B cell (primary cell): Measurements from ENCODE around the gene PREX1. TPM values are rescaled to one million over a fixed set of nuclear protein-coding genes. Genes with fewer than 3 reads are reported as not detected.
A peak's percentile ranks its signal among the peaks of the same experiment; 100 is the strongest.

Experiments
- ATAC-seq: fragments of 200-7000 bp; cut with Tn5 transposase; one replicate; pipeline ENCODE4 v1.10.0; 2021; ENCODE audit warnings: low read depth, mild to moderate bottlenecking, moderate number of reproducible peaks, moderate library complexity
- CTCF ChIA-PET: fragments of 350-600 bp; sonication (Branson Sonifier 250); formaldehyde crosslinking; loops from one replicate; lab custom pipeline; 2021; ENCODE audit warnings: antibody characterized with exemption, inconsistent platforms; lab: Charles Lee
- POLR2A ChIA-PET: fragments of 350-600 bp; sonication (Branson Sonifier 250); formaldehyde crosslinking; loops from one replicate; lab custom pipeline; 2021; ENCODE audit warnings: antibody characterized with exemption; lab: Charles Lee
- DNase-seq: peaks from one replicate; pipeline ENCODE4 v3.0.0; 2013
- H2AFZ ChIP-seq: 2 replicates; pipeline ENCODE4 v1.6.1; 2012; ENCODE audit warnings: mild to moderate bottlenecking, low read depth, low read length; ENCODE audit not compliant: insufficient read depth, poor library complexity, severe bottlenecking
- H3K27ac ChIP-seq, 2 donors: 1 replicate in 1 of 2; 2 replicates in 1 of 2; pipeline ENCODE4 v1.5.1; 2012 to 2013; ENCODE audit warnings: low read length in 2 of 2, mild to moderate bottlenecking in 2 of 2, moderate library complexity in 1 of 2
- H3K27me3 ChIP-seq, 4 experiments: fragments of 200-600 bp in 1 of 4; sonication (generic) in 1 of 4; replicated peaks in 1 of 4; 1 replicate in 2 of 4; 2 replicates in 2 of 4; pipeline versions ENCODE4 v1.6.1 to v1.7.0; 2013 to 2016; ENCODE audit warnings: low read length in 3 of 4, mild to moderate bottlenecking in 2 of 4, mixed read lengths in 1 of 4, moderate library complexity in 1 of 4; ENCODE audit not compliant: insufficient read depth in 4 of 4, control insufficient read depth in 3 of 4; ENCODE audit errors: control extremely low read depth in 1 of 4
- H3K36me3 ChIP-seq, 2 experiments: replicated peaks in 1 of 2; 1 replicate in 1 of 2; 2 replicates in 1 of 2; pipeline versions ENCODE4 v1.6.1 to v1.7.1; 2013; ENCODE audit warnings: low read length in 1 of 2; ENCODE audit not compliant: insufficient read depth in 2 of 2, control insufficient read depth in 1 of 2; ENCODE audit errors: control extremely low read depth in 1 of 2, extremely low read depth in 1 of 2
- H3K4me1 ChIP-seq, 2 donors: fragments of 200-600 bp in 1 of 2; sonication (generic) in 1 of 2; 1 replicate in 1 of 2; 2 replicates in 1 of 2; pipeline versions ENCODE4 v1.5.1 to v1.6.1; 2013 to 2017; ENCODE audit warnings: low read length in 2 of 2; ENCODE audit not compliant: control insufficient read depth in 2 of 2, insufficient read depth in 2 of 2
- H3K4me2 ChIP-seq: replicated peaks from 2 replicates; pipeline ENCODE3; 2012; ENCODE audit warnings: mild to moderate bottlenecking, low read depth, low read length; ENCODE audit not compliant: poor library complexity, severe bottlenecking
- H3K4me3 ChIP-seq, 5 experiments: fragments of 200-600 bp in 1 of 5; sonication (generic) in 1 of 5; 1 replicate in 3 of 5; 2 replicates in 2 of 5; pipeline versions ENCODE4 v1.5.1 to v1.7.0; 2011 to 2016; ENCODE audit warnings: low read length in 4 of 5, mild to moderate bottlenecking in 4 of 5, low read depth in 2 of 5, control low read depth in 1 of 5, moderate library complexity in 1 of 5; ENCODE audit not compliant: insufficient read depth in 1 of 5; ENCODE audit errors: control extremely low read depth in 1 of 5, extremely low read depth in 1 of 5
- H3K79me2 ChIP-seq: fragments of 200-600 bp; sonication (generic); one replicate; pipeline ENCODE4 v1.6.0; 2016; ENCODE audit warnings: low read length; ENCODE audit not compliant: control insufficient read depth, insufficient read depth
- H3K9ac ChIP-seq: fragments of 200-600 bp; sonication (generic); 2 replicates; pipeline ENCODE4 v1.6.1; 2017; ENCODE audit warnings: mild to moderate bottlenecking, low read length, moderate library complexity
- H3K9me3 ChIP-seq, 3 donors: one replicate each; pipeline versions ENCODE4 v1.6.1 to v1.7.1; 2013; ENCODE audit warnings: low read length in 2 of 3; ENCODE audit not compliant: control insufficient read depth in 2 of 3, insufficient read depth in 1 of 3; ENCODE audit errors: control extremely low read depth in 1 of 3
- H4K20me1 ChIP-seq: 2 replicates; pipeline ENCODE4 v1.6.0; 2012; ENCODE audit warnings: mild to moderate bottlenecking, low read length; ENCODE audit not compliant: insufficient read depth, control insufficient read depth, poor library complexity, severe bottlenecking
- H3K27ac Mint-ChIP-seq: one replicate; pipeline ENCODE4 v1.8.0; 2021; ENCODE audit warnings: mixed read lengths
- H3K27me3 Mint-ChIP-seq: one replicate; pipeline ENCODE4 v1.8.0; 2021; ENCODE audit warnings: mixed read lengths
- H3K4me1 Mint-ChIP-seq: one replicate; pipeline ENCODE4 v1.8.0; 2021; ENCODE audit warnings: mixed read lengths
- H3K4me3 Mint-ChIP-seq: one replicate; pipeline ENCODE4 v1.8.0; 2021; ENCODE audit warnings: mixed read lengths
- H3K9me3 Mint-ChIP-seq: one replicate; pipeline ENCODE4 v1.8.0; 2022; ENCODE audit warnings: mixed read lengths; ENCODE audit not compliant: insufficient read depth
- CTCF ChIP-seq: fragments of 200-600 bp; IDR thresholded peaks from one replicate; pipeline ENCODE4 v1.8.0; 2022; ENCODE audit warnings: antibody characterized with exemption, mild to moderate bottlenecking
- EZH2 ChIP-seq: IDR thresholded peaks from 2 replicates; pipeline ENCODE4 v1.6.1; 2012; ENCODE audit warnings: borderline replicate concordance, low read depth, mild to moderate bottlenecking, moderate library complexity, low read length; ENCODE audit not compliant: insufficient read depth, poor library complexity, severe bottlenecking
- WGBS: methylation state at CpG from one replicate; pipeline ENCODE4 v1.1.5; 2013; ENCODE audit warnings: missing lambda C conversion rate; ENCODE audit not compliant: insufficient coverage; 5-methylcytosine and 5-hydroxymethylcytosine counted together
- intact Hi-C: fragments of 100-400 bp; cut with micrococcal nuclease; formaldehyde crosslinking; loops from one replicate; pipeline ENCODE4 v1.10.0; 2022
- polyA plus RNA-seq: library from polyadenylated mRNA; depleted of rRNA; stranded (reverse); fragments of >200 nt; gene quantifications from 2 replicates; pipeline ENCODE4 v1.2.3, GENCODE V29; 2012
- total RNA-seq, 2 donors: library from RNA; stranded (reverse); fragments of 120-200 nt in 1 of 2; gene quantifications; 1 replicate in 1 of 2; 2 replicates in 1 of 2; pipeline versions ENCODE4 v1.2.3 to v1.2.4, GENCODE V29; 2013 to 2022

PREX1 gene
- total and polyA plus RNA-seq, 2 donors (not counting 1 experiment from before 2014, with no cell fraction given), result 79.1 to 99.4 TPM

GRCh38 chr20:48723308-48724264, 104.2 kb downstream of the PREX1 start:
- Histone ChIP-seq H3K4me1 (peaks cover 57 to 61% of the 10 kb centered on the region in 2 donors), H3K36me3 (peaks cover 0 to 46% of the 10 kb centered on the region in 2 experiments), H3K9ac (peak overlapping the region; percentile 44), H3K79me2 (peaks cover 31% of the 10 kb centered on the region), H3K27me3 (no peaks in the 10 kb centered on the region), H3K4me2 (peak overlapping the region; percentile 67), H3K9me3 (peaks cover 0 to 27% (median 0%) of the 10 kb centered on the region in 3 donors), H4K20me1 (peaks cover 69% of the 10 kb centered on the region), H3K4me3 (peak overlapping the region in 1 of 5 experiments; percentile 7), H3K27ac (peak overlapping the region; percentile 57 to 80), H2AFZ (no peak overlapping the region)
- ATAC-seq, result no peak
- H3K27ac Mint-ChIP-seq, result peak overlapping the region; percentile 84
- peak; percentile 39 for DNase-seq
- POLR2A ChIA-PET, result interaction anchor here (1.0 to 1.2 kb wide), 2 partner anchors 17 to 29 kb away, joined by 5 read pairs; no protein-coding TSS in a partner anchor
- CTCF ChIA-PET, result interaction anchor here (0.6 to 2.7 kb wide), 12 partner anchors 12 to 1340 kb away, joined by 3 to 12 read pairs (median 6); no protein-coding TSS in a partner anchor
- H3K9me3 Mint-ChIP-seq, result no peaks in the 10 kb centered on the region
- peaks cover 65% of the 10 kb centered on the region for H3K4me1 Mint-ChIP-seq
- TF ChIP-seq EZH2 (no peak), CTCF (no peak)
- WGBS, result 32% methylated on average over 27 of the region's 29 CpGs
- H3K27me3 Mint-ChIP-seq, result no peaks in the 10 kb centered on the region
- peak overlapping the region; percentile 75 for H3K4me3 Mint-ChIP-seq
- intact Hi-C loops, result loop anchor here (2.0 to 5.0 kb wide), 5 partner anchors 15 to 184 kb away; no protein-coding TSS in a partner anchor
